Upper lobe of left lung (tissue), 6 donors: ENCODE results near the gene ZRANB2. TPM values are rescaled to one million over a fixed set of nuclear protein-coding genes. Genes with fewer than 3 reads are reported as not detected.

ENCODE experiments used
- ATAC-seq, 2 donors: fragments of 200-7000 bp; cut with Tn5 transposase; one replicate each; pipeline ENCODE4 v1.9.1; 2022; ENCODE audit warnings: mild to moderate bottlenecking in 2 of 2, moderate library complexity in 2 of 2; ENCODE audit not compliant: low FRiP score in 2 of 2
- DNase-seq, 2 donors: peaks; one replicate each; pipeline ENCODE4 v3.0.0-alpha.2; 2019 to 2020
- H3K27ac ChIP-seq, 4 donors: fragments of 200-600 bp; sonication (generic); one replicate each; pipeline ENCODE4 v1.5.1; 2016 to 2019
- H3K27me3 ChIP-seq, 4 donors: fragments of 200-600 bp; sonication (generic); one replicate each; pipeline ENCODE4 v1.5.1; 2017 to 2019
- H3K36me3 ChIP-seq, 4 donors: fragments of 200-600 bp; sonication (generic); one replicate each; pipeline ENCODE4 v1.5.1; 2016 to 2019
- H3K4me1 ChIP-seq, 4 donors: fragments of 200-600 bp; sonication (generic); one replicate each; pipeline ENCODE4 v1.5.1; 2018 to 2019
- H3K4me3 ChIP-seq, 4 donors: fragments of 200-600 bp; sonication (generic); one replicate each; pipeline ENCODE4 v1.5.1; 2017 to 2019; ENCODE audit warnings: mild to moderate bottlenecking in 2 of 4, moderate library complexity in 1 of 4
- H3K9me3 ChIP-seq, 4 donors: fragments of 200-600 bp; sonication (generic); one replicate each; pipeline ENCODE4 v1.5.1; 2018 to 2019
- EP300 ChIP-seq, 4 donors: sonication (generic); formaldehyde crosslinking; IDR thresholded peaks; one replicate each; pipeline ENCODE4 v1.5.1; 2017; ENCODE audit warnings: antibody characterized with exemption in 4 of 4, control low read depth in 2 of 4
- POLR2A ChIP-seq, 4 donors: fragments of 450-650 bp; IDR thresholded peaks; one replicate each; pipeline ENCODE4 v1.5.1; 2016 to 2017; ENCODE audit warnings: antibody characterized with exemption in 4 of 4, mild to moderate bottlenecking in 2 of 4
- POLR2AphosphoS5 ChIP-seq, 2 donors: sonication (generic); formaldehyde crosslinking; IDR thresholded peaks; one replicate each; pipeline ENCODE4 v1.5.1; 2017; ENCODE audit warnings: antibody characterized with exemption in 2 of 2
- WGBS, 2 donors: methylation state at CpG; one replicate each; pipeline ENCODE4 v1.1.5; 2017 to 2018; 5-methylcytosine and 5-hydroxymethylcytosine counted together
- total RNA-seq, 6 donors: library from RNA; depleted of rRNA in 4 of 6; stranded (reverse); fragments of >200 nt in 4 of 6; gene quantifications; one replicate each; pipeline versions ENCODE4 v1.1.0 to v1.2.1, GENCODE V29; 2016 to 2021
- TF ChIP-seq, protein P1 (sequence below), 6 experiments: fragments of 450-650 bp in 4 of 6; fragments of 200-600 bp in 2 of 6; sonication (generic) in 2 of 6; IDR thresholded peaks; one replicate each; pipeline ENCODE4 v1.5.1; 2016 to 2019; ENCODE audit warnings: antibody characterized with exemption in 6 of 6
- donor health status: DM: no; HTN: no; CAD: no; lungs with moderate emphysema.
- donor health status: DM: no; HTN: yes; CAD: no; lungs with severe emphysema.

ZRANB2 gene
- total RNA-seq, 6 donors from 2014 or later, result 51.3 to 203 (median 69.7) TPM

DNA sequence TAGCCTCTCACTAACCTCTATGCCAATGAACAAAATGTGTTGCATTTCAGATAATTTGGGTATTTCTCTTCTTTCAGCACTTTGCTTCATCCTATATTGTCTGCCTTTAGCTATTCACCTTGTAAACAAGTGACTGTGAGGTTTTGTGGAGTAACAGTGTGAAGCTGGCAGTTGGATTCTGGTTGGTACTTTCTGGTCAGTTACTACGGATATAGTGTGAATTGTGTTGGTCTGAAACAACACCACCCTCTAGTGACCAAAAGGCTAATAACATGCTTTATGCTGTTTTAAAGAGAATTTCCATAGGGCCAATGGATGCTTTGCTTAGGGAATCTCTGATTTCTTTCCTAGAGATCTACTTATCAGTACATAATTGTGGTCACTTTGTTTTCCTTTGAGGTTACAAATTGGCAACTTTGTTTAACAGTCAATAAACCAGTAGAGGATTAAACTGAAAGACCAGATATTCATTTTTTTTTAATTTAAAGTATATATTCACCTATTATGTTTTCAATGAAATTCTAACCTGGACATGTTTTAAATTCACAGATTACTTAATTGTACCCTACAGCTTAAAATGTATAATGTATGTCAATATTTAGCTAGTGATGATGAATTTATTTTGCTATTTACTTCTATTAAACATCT, 30.8 kb downstream of the ZRANB2 start:
- WGBS, 2 donors, result 0% methylated on average over 1 of the region's 1 CpG

DNA sequence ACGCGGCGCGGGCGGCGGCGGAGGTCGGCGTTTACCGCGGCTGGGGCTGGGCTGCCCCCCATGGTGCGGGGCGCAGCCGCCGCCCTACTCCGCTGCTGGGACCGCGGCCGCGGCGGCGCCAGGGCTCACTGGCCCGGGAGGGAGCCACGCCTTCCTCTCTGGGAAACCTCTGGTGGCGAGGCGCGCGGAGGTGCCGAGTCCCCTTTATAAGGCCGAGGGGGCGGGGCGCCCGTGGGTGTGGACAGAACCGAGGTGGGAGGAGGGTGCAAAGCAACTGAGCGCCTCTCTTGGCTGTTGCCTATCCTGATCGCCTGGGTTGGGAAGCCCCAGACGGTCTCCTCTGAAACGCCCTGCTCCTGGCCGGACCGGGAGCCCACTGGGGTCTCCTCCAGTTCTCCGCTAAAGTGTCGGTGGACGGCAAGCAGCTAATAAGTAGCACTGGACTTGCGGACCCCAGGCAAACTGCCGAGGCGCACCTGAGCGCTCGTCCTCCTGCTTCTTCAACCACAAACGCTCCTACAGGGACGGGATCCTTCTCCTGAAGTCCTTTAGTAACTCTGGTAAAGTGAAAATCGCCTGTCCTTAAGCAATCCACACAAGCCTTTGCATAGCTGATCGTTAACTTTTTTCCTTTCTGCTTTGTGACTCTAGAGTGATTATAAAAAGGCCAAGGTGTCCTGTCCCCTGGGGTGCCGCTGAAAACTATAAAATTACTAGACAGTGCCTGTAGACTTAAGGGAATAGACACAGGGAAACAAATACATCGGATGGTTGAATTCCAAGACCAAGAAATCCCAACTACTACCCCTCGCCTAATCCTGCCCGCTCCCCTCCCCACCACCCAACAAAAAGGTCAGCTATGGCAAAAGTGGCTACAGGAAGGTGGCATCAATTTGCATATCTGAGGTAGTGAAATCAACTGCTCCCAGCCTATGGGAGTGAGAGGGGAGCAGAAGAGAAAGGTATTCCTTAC, 32.9 kb downstream of the ZRANB2 start, which contains the start of gene PTGER3:
TSS of gene PTGER3 (minus strand) at position 182 of the 973 bp plus-strand sequence. CDS start 239 bp downstream, outside the sequence.
- no peak within 1 kb of the TSS for H3K27ac ChIP-seq

More for the DNA sequence above, 30.8 kb downstream of the ZRANB2 start:
- Histone ChIP-seq H3K9me3 (no peaks in the 10 kb centered on the region), H3K4me3 (no peak overlapping the region), H3K27ac (no peak overlapping the region), H3K27me3 (peaks cover 0 to 21% (median 13%) of the 10 kb centered on the region in 4 donors), H3K36me3 (no peaks in the 10 kb centered on the region), H3K4me1 (peaks cover 15 to 22% (median 17%) of the 10 kb centered on the region in 4 donors)
- TF ChIP-seq POLR2AphosphoS5 (IDR thresholded peaks at IDR 0.05), result no peak
- TF ChIP-seq, protein P1, sequence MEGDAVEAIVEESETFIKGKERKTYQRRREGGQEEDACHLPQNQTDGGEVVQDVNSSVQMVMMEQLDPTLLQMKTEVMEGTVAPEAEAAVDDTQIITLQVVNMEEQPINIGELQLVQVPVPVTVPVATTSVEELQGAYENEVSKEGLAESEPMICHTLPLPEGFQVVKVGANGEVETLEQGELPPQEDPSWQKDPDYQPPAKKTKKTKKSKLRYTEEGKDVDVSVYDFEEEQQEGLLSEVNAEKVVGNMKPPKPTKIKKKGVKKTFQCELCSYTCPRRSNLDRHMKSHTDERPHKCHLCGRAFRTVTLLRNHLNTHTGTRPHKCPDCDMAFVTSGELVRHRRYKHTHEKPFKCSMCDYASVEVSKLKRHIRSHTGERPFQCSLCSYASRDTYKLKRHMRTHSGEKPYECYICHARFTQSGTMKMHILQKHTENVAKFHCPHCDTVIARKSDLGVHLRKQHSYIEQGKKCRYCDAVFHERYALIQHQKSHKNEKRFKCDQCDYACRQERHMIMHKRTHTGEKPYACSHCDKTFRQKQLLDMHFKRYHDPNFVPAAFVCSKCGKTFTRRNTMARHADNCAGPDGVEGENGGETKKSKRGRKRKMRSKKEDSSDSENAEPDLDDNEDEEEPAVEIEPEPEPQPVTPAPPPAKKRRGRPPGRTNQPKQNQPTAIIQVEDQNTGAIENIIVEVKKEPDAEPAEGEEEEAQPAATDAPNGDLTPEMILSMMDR (IDR thresholded peaks at IDR 0.05), result peak; percentile 43 to 79 (median 66)
- ATAC-seq (peak; percentile 59 to 75), DNase-seq (no peak)

DNA sequence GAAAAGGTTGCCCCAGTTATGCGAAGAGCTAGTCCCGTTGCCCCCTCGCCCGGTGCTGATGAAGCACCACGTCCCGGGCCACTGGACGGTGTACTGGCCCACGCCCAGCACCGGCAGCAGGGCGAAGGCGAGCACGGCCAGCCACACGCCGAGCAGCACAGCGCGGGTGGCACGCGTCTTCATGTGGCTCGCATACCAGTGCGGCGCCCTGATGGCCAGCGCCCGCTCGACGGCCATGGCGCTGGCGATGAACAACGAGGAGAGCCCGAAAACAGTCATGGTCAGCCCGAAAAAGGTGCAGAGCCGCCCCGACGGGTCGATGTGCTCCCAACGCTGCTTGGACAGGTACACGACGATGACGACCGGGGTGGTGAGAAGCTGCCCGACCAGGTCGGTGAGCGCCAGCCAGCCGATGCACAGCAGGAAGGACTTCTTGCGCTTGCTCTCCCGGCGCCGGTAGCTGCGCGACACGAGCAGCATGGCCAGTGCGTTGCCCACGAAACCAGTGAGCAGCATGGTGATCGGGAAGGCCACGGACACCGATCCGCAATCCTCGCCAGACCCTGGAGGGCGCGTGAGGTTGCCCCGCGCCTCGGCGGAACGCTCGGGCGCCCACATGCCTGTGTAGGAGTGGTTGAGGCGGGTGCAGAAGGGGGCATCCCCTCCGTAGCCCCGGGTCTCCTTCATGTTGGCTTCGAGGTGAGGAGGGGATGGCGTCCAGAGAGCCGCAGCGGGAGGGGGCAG, 33.8 kb downstream of the ZRANB2 start:
- ATAC-seq, result peak; percentile 55
- H3K27ac ChIP-seq, result no peak overlapping the region
- H3K9me3 ChIP-seq, result no peaks in the 10 kb centered on the region
- no peaks in the 10 kb centered on the region for H3K36me3 ChIP-seq
- WGBS, 2 donors, result 0 to 7% methylated on average over 2 to 47 of the region's 73 CpGs
- peaks cover 0 to 21% (median 13%) of the 10 kb centered on the region in 4 donors for H3K27me3 ChIP-seq
- TF ChIP-seq, protein P1 (IDR thresholded peaks at IDR 0.05), result no peak
- peak overlapping the region; percentile 43 to 55 (median 49) for H3K4me3 ChIP-seq
- DNase-seq, result peak in 1 of 2 donors; percentile 87
- peaks cover 15 to 22% (median 17%) of the 10 kb centered on the region in 4 donors for H3K4me1 ChIP-seq

More for the DNA sequence above, 32.9 kb downstream of the ZRANB2 start, which contains the start of gene PTGER3:
- 9 to 11% methylated on average over 30 to 34 of the region's 56 CpGs for WGBS, 2 donors
- Histone ChIP-seq H3K27me3 (peaks cover 0 to 21% (median 13%) of the 10 kb centered on the region in 4 donors), H3K4me1 (peaks cover 15 to 22% (median 17%) of the 10 kb centered on the region in 4 donors), H3K36me3 (no peaks in the 10 kb centered on the region), H3K9me3 (no peaks in the 10 kb centered on the region), H3K4me3 (peak within 1 kb of the TSS; percentile 43 to 55 (median 49))
- peak; percentile 56 to 79 for ATAC-seq
- TF ChIP-seq, protein P1 (IDR thresholded peaks at IDR 0.05), result no peak
- no peak for TF ChIP-seq POLR2AphosphoS5 (IDR thresholded peaks at IDR 0.05)
- no peak for TF ChIP-seq EP300 (IDR thresholded peaks at IDR 0.05)
- TF ChIP-seq POLR2A (IDR thresholded peaks at IDR 0.05), result no peak
- DNase-seq, result peak; percentile 68 to 94

DNA sequence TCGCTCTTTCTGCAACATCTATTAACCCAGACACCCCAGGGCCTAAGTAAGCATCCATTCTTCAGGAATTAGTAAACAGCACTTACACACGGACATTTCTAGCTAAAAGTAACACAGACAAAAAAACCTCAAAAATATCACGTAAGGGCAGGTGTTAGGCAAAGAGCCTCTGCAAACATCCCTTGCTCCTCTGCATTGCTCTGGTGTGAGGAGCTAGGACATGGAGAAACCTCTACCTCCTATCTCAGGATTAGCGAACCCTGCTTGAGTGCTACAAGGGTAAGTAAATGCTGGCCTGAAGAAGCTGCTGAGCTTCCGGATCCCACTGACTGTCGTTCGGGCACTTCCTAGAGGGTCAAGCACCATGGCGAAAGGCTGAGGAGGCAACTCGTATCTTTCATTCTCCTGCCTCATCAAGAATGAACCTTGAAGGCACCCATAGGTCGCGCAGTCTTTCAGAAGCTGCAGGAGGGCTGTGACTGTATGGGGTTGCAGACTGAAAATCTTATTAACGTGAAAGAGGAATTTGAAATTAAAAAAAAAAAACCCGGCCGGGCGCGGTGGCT, 35.3 kb downstream of the ZRANB2 start:
- H3K4me1 ChIP-seq, result peaks cover 15 to 22% (median 17%) of the 10 kb centered on the region in 4 donors
- no peak overlapping the region for H3K27ac ChIP-seq
- DNase-seq (no peak), ATAC-seq (no peak)
- no peaks in the 10 kb centered on the region for H3K36me3 ChIP-seq
- peaks cover 0 to 21% (median 13%) of the 10 kb centered on the region in 4 donors for H3K27me3 ChIP-seq
- TF ChIP-seq EP300 (IDR thresholded peaks at IDR 0.05) (no peak), POLR2AphosphoS5 (IDR thresholded peaks at IDR 0.05) (no peak), POLR2A (IDR thresholded peaks at IDR 0.05) (no peak)
- TF ChIP-seq, protein P1 (IDR thresholded peaks at IDR 0.05), result no peak
- 81 to 90% methylated on average over 16 of the region's 16 CpGs for WGBS, 2 donors
- H3K4me3 ChIP-seq, result no peak overlapping the region
- H3K9me3 ChIP-seq, result no peaks in the 10 kb centered on the region
